ENCODE measurements around the gene GGTLC2. TPM values are rescaled to one million over a fixed set of nuclear protein-coding genes. Genes with fewer than 3 reads are reported as not detected.
"Not testable (repeated sequence)": the region's sequence is repeated elsewhere in the genome, so short reads cannot be mapped to it uniquely, and the experiment has no call there.

The GGTLC2 gene
- polyA plus RNA-seq (2014; cell fraction: cytosol; rRNA removed), result not detected in 2 replicates
- not detected in 2 replicates for polyA plus RNA-seq (2014; cell fraction: nucleus; rRNA removed)

DNA sequence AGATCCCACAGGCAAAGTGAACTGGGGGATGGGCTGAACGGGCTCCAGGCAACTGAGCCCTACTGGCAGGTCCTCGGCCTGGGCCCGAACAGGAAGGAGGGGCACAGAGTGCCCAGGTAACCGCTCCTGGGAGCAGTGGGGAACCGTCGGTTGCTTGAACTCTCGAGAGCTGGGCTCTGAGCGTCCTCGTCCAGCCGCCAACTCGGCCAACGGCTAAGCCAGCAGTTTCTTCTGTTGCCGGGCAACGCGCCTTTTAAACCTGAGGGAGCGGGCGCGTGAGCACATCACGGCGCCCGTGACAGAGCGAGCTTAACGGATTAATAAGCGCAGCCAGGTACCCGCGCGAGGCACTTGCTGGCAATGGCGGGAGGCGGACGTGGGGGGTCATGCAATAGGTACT lies at the start of gene GGTLC2:
GGTLC2 (plus strand) TSS at position 301 of the 400 bp plus-strand sequence. CDS start 1,732 bp downstream, outside the sequence.
- not testable (repeated sequence) for DNase-seq (ENCODE audit: low spot score)

DNA sequence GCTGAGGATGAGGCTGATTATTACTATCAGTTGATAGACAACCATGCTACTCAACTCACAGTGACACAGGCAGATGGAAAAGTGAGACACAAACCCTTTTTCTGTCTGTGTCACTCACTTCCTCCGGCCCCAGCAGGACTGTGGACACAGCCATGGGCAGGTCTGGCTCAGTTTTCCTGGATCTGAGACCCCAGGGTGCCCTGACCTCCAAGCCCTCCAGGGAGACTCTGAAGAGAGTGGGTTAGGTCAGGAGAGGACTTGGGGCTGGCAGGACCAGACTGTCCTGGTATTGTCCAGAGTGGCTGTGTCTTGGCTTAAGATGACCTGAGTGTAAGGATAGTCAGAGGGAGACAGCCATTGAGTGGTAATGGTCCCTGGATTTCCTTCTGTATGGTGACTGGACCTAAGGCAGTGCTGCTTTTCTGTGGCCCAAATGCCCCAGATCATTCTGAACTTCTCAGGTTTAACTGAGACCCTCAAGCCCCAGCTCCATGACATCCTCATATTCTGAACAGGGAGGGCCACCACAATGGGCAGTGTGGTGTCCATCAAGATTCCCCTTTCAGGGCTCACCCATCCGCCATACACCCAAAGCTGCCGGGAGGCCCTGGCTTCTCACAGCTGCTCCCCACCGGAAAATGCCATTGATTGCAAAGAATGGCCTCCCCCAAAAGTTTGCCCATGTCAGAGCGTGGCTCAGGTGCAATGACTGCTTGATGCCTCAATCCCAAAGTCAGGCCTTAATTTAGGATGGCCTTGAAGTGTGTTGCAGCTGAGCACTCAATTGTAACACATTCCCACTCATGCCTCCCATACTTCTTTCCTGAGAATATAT lies 49.2 kb upstream of the GGTLC2 start:
- DNase-seq (ENCODE audit: low spot score), result no peak

DNA sequence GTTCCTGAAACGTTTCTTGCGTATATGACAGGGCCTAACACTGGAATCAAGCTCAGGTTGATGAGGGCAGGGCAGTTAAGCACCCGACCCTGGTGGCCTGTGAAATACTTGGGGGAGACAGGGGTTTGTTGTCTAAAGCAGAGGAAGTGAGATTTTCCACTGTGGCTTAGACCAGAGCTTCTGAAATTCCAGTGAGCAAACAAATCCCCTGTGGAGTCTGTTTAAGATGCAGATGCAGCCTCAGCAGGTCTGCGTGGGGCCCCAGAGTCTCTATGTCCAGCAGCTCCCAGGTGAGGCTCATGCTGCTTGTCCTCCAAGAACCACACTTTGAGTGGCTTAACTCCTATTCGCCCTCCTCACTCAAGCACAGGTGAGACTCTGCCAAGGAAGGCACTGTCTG lies 46.3 kb upstream of the GGTLC2 start:
- no peak for DNase-seq (ENCODE audit: low spot score)

DNA sequence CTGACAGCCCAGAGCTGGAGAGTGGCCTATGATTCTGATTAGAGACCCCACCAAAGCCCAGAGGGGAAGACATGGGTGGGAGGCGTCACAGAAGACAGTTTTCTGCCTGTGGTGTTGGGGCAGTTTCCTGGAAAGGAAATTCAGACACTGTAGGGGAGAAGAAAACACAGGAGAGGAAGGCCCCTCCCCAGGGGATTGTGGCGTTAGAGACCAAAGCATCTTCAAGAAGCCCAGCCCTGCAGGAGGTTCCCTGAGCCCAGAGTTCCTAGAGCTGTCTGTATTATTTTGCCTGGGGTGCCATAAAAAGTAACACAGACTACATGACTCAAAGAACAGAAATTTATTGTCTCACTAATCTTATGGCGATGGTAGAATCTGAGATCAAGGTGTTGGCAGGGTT lies 45.2 kb upstream of the GGTLC2 start:
- DNase-seq (ENCODE audit: low spot score), result no peak

DNA sequence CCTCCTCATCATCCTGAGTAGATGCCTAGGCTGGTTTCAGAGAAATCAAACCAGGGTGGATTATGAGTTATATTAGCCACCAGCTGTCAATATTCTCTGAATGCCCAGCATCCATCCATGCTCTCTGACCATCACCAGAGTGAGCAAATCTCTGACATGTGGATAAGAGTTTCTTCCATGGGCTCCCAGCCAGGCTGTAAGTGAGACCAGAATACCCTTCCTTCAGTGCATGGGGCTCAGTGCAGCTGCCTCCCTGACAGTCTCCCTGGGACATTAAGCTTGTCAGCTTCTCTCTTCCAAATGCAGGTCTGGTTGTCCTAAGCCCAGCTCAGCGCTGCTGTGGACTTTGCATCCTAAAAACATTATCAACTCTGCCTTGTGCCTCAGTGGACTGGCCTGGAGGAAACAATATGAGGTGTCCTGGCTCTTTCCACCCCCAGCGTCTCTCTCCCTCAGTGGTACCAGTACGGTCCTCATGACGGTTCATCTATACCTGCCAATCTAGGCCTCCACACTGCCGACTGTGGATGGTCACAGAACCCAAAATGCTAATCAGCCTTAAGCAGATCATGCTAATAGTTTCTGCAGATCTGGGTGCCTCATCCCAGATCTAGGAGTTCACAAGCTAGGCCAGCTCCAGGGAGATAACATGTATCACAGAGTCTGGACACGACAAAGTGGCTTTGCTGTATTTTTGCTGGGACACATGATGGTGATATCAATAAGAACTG lies 43.7 kb upstream of the GGTLC2 start:
- DNase-seq (ENCODE audit: low spot score), result no peak

DNA sequence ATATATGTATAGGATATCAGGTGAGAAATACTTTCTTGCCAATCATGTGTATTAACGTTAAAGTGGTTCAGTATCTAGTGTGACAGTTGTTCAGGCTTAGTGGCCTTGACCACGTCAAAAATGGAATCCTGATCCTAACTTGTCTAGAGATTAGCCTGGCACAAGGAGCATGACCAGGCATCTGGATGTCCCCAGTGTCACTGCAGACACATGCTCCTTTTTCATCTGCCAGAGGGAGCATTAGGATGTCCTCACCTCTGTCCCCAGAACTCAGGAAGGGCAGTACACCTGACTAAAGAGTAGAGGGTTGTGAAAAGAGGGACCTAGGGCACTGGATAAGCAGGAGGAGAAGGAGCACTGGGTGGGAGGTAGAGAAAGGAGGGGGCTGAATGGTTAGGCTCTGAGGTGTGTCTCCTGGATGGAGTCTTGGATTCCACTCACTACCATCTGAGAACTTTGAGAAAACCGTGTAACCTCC lies 40.9 kb upstream of the GGTLC2 start:
- no peak for DNase-seq (ENCODE audit: low spot score)

DNA sequence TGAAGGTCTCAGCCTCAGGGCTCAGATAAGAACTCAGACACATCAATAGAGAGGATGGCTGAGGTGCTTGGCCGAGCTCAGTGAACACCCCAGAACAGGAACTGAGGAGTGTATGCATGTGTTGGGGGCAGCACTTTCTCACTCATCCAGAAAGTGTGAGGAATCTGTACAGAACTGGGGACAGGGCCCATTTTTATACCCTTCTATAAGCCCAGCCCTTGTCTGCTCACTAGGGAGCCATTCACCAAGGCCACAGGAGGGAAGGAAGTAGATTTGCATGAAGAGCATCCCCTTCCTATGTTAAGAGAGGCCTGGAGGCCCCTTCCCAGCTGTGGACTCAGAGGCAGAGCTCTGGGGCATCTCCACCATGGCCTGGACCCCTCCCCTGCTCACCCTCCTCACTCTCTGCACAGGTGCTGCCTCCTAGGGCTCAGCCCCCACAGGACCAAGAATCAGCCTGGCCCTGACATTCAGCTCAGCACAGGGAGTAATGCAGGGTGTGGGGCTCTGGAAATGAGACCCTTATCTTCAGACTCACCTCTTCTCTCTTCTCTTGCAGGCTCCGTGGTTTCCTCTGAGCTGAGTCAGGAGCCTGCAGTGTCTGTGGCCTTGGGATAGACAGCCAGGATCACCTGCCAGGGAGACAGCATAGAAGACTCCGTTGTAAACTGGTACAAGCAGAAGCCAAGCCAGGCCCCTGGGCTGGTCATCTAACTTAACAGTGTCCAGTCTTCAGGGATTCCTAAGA lies 39.9 kb upstream of the GGTLC2 start:
- no peak for DNase-seq (ENCODE audit: low spot score)

DNA sequence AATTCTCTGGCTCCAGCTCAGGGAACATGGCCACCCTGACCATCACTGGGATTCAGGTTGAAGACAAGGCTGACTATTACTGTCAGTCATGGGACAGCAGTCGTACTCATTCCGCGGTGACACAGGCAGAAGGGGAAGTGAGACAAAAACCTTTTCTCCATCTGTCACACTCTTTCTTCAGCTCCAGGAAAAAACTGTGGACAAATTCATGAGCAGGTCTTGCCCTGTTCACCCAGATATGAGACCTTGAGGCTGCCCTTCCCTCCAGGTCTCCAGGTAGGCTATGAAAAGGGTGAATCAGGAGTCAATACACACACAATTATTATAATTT lies 39.4 kb upstream of the GGTLC2 start:
- no peak for DNase-seq (ENCODE audit: low spot score)

DNA sequence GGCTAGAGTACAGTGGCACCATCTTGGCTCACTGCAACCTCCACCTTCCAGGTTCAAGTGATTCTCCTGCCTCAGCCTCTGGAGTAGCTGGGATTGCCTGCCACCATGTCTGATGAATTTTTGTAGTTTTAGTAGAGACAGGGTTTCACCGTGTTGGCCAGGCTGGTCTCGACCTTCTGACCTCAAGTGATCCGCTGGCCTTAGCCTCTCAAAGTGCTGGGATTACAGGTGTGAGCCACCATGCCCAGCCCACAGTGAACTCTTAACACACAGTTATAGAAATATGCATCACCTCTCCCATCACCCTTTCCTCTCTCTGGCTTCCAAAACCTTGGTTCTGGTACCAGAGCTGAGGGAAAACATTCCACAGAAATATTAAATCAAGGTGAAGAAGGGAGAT lies 36.4 kb upstream of the GGTLC2 start:
- not testable (repeated sequence) for DNase-seq (ENCODE audit: low spot score)

DNA sequence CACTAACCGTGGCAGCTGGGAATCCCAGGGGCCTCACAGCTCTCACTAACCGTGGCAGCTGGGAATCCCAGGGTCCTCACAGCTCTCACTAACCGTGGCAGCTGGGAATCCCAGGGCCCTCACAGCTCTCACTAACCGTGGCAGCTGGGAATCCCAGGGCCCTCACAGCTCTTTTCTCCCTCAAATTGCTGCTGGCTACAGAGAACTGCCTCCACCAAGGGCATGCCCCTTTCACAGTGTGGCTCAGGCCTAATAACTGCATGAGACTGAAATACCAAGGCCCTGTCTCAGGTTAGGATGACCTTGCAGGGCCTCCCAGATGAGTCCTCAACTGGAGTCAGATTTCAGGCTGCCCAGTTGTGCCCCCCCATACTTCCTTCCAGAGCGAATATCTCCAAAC lies 35.1 kb upstream of the GGTLC2 start:
- DNase-seq (ENCODE audit: low spot score), result no peak

DNA sequence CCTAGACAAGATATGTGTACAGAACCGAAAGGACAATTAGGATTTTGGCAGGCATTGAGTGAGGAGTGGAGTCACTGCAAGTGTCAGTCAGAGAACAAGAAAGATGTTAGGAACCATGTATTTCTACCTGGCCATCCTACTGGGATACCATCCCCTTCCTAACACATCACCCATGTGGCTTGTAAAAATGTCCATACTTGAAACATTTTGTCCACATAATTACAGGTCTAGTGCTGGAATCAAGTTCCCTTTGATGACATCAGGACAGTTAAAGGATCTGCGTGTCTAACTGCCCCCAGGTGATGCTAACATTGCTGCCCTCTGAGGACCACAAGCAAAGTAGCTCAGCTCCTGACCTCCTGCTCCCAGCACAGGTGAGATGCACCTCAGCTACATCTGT lies 31.9 kb upstream of the GGTLC2 start:
- no peak for DNase-seq (ENCODE audit: low spot score)

DNA sequence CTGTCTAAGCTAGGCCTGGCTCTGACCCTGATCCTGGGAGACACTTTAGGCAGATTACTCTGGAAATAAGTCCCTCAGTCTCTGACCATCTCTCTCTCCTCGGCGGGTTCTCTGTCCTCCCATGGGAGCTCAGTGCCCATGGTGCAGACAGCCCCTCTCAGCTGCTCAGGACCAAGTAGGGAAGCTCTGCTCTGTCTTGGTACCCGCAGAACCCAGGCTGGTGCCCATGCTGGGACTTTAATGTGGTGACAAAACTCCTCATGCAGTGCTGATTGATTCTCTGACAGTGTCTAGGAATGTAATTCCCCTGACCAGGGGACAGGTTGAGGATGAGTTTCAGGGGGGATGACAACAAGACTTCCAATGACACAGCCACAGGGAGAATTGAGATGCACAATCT lies 30.3 kb upstream of the GGTLC2 start:
- no peak for DNase-seq (ENCODE audit: low spot score)

DNA sequence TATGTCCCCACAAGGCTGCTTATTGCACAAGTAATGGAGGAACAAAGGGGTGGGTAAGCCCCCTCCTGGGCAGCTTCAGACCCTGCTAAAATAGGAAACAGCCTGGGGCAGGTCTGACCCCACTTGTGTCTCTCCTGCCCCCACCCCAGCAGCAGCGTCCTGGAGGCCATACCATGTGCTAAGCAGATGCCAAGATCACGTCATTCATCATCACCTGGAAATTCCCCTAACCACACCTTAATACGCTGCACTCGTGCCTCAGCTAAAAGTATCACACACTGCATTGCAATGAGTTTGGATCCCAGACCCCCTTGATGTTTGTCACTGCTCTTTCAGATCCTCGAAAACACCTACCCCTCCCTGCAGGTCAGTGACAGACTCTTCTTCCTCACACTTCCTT lies 27.8 kb upstream of the GGTLC2 start:
- DNase-seq (ENCODE audit: low spot score), result no peak

DNA sequence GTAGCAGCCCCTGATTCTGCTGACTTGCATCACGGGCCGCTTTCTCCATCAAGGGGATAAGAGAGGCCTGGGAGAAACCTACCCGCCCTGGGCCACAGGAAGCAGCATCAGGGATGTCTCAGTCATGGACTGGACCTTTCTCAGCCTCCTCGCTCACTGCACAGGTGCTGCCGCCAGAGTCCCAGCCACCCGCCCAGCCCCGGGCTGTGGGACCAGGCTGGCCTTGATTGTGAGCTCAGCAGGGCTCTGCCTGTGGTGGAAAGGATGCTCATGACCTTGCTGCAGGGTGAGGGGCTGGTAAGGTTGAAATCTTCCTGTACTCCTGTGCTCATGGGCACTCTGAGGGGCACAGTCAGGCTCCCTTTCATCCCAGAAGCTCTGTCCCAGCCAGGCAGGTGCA lies 26.0 kb upstream of the GGTLC2 start:
- no peak for DNase-seq (ENCODE audit: low spot score)

DNA sequence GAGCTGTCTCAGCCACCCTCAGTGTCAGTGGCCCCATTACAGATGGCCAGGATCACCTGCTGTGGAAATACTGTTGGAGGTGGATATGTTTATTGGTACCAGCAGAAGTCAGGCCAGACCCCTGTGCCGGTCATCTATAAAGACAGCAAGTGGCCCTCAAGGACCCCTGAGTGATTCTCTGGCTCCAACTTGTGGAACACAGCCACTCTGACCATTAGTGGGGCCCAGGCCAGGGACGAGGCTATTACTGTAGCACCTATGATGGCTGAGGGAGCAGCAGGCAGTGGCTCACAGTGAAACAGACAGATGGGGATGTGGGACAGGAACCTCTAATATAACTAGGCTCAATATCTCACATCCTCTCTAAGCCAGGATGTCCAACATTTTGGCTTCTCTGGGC lies 25.5 kb upstream of the GGTLC2 start:
- DNase-seq (ENCODE audit: low spot score), result no peak

DNA sequence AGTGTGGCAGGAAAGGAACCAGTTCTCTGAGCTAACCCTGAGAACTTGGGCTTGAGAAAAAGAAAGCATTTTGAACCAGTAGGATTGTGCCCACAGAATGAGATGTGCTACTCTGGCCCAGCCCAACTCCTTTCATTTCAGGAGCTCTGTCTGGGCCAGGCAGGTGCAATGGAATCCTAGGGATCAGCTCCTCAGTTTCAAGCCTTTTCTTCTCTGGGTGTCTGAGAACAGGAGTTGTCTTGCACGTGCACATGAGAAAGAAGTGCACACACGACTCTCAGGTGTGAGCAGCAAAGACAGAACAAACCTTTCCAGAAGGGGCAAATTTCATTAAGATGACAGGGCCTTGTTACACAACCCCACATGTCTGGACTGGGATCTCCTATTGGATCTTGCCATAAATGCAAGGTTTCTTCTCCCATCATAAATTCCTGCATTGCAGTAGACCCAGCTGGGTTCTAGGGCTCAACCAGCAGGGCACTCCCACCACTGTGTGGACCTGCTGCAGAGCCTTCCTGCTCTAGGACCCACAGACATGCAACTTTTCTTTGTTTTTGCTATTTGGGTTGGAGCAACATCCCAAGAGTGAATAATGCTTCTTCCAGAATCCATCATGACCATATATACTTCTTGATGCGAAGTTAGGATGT lies 24.5 kb upstream of the GGTLC2 start:
- no peak for DNase-seq (ENCODE audit: low spot score)

DNA sequence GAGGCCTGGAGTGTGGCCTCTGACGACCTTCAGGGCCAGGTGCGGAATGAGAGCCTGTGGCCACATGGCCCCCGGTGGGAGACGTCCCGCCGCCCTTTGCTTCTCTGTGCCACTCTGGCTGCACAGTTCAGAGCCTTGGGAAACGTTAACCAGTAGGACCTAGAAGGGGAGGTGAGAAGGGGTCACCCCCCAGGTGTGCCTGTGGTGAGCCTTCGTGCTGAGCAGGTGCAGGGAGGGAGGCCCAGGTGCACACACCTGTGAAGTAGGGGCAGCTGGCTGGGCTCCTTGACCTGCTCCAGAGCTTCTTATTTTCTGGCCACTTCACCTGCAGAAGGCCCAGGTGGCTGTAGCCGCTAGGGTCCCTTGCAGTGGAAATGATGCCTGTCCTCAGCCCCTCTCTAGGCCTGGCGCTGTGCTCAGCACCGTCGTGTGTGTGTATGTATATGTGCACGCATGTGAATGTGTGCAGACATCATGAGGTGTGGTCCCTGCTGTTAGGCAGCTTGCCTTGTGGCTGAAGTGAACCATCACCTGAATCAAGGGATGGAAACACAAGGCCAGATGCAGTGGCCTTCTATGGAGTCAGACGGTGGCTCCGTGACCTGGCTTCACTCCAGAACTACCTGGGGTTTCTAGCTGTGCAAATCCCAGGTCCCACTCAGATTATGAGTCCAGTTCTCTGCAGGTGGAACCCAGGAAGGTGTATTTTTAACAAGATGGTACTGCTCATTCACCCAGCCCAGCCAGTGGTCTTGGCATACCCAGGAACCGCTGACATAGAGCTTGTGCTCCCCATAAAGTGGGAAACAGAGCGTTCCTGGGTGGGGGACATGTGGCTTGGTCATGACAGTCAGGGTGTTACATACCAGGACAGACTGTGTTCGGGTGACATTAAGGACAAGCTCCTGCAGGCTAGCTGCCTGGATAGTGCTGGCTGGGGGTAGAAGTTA lies 15.6 kb upstream of the GGTLC2 start:
- DNase-seq (ENCODE audit: low spot score), result not testable (repeated sequence)

DNA sequence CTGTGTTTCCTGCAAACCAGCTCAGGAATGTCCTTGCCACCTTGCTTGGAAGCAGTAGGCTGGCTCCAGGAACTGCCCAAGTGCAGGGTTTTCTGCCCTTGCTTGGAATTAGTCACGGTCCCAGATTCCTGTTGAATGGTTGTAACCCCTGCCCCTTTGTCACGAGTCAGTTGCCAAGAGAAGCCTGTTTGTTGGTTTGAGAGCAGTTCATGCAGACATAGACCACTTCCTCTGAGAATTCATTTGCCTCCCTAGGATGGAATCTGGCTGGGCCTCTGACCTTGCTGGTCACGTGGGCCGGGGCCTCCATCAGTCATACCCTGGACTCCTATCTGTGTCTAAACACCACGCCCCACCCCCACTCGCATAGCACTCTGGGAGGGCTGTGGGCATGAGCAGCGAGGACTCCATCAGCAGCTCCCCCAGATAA lies 13.2 kb upstream of the GGTLC2 start:
- DNase-seq (ENCODE audit: low spot score), result not testable (repeated sequence)

DNA sequence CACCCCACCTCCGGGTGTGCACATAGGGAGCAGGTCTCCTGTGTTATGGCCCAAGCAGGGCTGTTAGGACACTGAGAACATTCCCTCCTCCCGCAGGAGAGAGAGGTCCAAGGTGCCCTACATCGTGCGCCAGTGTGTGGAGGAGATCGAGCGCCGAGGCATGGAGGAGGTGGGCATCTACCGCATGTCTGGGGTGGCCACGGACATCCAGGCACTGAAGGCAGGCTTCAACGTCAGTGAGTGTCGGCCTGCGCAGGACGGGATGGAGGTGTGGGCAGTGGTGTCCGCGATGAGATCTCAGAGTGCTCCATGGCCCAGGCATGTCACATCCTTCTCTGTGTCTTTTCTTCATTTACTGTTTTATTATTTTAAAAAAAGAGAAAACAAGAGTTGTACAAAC lies 12.2 kb upstream of the GGTLC2 start:
- DNase-seq (ENCODE audit: low spot score), result not testable (repeated sequence)

DNA sequence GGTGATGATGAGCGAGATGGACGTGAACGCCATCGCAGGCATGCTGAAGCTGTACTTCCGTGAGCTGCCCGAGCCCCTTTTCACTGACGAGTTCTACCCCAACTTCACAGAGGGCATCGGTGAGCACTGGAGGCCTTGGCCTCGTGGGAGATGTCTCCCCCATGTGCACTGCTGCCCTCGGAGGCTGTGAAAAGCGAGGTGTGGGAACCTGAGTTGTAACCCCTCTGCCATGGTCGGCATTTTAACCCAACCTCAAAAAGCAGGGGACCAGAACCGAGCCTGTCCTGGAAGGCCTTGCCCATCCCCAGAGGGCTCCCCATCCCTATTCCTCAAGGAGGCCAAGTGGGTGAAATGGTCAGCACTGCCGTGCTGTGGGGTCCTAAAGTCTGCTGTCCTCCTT lies 10.9 kb upstream of the GGTLC2 start:
- not testable (repeated sequence) for DNase-seq (ENCODE audit: low spot score)
